HG02943 (cell line): ENCODE measurements around the gene SMOC1.

Source experiments
- ATAC-seq: cut with Tn5 transposase; IDR thresholded peaks from one replicate; pipeline ENCODE4 v1.9.1; 2021; ENCODE audit warnings: mild to moderate bottlenecking, low read depth, moderate library complexity; ENCODE audit not compliant: unreplicated experiment

SMOC1 gene

DNA sequence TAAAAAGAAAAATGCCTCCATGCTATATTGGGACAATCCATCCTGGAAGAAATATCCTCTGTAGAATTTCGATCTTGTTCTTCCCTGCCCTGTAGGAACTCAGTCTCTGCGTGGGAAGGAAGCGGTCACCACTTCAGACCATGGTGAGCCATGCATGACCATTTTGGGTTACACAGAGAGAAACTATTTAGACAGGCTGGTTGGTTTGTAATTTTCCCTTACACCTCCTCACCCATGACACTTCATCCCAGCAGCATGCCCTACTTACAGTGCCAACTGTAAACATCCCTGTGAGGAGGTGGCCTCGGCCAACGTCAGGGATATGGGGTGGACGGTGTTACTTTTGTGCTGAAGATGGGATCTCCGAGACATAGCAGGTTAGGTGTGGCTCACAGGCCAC lies 121.4 kb downstream of the SMOC1 start:
- ATAC-seq = no peak

DNA sequence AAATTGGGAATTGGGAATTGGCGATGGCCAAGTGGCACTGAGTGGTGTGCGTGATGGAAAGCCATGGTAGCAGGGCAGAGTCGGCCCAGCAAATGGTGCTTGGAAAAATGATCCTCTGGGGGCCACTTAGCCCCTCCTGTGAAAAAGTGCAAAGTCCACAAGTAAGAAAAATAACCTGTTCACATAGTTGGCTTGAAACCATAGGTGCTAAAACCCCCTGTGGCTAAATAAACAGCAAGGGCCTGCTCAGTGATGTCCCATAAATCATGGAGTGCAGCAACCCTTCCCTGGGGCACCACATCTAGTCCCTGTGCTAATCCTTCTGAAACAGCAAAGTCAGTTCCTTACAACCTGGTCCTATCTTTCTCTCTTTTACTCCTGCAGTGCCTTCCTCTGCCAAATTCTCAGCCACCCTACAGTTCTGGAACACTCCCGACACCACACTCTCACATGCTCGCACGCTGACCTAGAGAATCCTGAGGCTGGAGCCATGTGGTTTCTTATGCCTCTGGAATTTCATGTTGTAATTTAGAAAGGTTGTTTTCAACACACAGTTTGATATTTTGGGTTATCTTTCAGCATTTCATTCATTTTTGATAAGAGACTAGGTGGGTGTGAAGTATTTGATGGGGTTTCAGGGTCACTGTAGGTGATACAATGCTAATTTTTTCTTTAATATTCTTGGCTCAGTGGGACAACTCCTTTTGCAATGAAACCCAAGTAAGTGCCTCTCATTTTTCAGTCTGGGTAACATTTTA lies 123.6 kb downstream of the SMOC1 start:
- no peak for ATAC-seq

- no peak for ATAC-seq
Observed at GRCh38 chr14:70004791-70005190, 125.6 kb downstream of the SMOC1 start.

DNA sequence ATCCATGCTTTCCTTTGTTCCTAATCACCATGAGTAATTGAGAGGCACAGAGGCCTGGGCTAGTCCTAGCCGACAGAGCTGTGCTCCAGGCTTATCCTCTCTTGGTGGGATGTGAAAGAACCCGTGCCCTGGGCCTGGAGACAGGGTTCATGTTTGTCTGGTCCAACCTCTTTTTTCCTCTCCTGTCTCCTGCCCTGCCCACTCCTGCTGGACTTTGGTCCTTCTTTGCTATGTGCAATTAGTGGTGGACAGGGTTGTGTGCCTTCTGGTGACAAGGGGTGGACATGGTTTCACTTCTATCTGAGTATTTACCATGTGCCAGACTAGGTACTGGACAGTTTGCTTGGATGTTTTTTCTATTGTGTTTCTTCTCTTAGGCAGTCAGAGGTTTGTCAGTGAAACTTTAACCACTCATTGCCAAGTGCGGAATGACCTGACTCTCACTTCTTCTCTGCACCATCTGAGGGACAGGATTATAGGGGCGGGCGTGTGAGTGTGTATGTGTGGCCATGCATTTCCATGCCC lies 126.1 kb downstream of the SMOC1 start:
- no peak for ATAC-seq

DNA sequence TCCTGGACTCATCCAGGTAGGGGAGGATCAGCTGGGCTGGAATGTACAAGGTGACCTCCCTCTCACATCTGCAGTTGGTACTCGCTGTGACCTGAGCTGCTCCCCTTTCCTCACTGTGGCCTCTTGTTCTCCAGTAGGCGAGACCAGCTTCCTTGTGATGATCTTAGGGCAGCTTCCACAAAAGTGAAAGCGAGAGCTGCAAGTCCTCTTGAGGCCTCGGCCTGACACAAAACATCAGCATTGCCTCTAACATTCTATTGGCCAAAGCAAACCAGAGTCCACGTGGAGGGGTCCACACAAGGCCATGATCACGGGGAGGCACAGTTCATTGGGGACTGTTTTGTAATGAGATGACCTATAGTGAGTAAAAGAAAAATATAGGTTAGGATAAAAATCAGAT lies 127.5 kb downstream of the SMOC1 start:
- no peak for ATAC-seq

GRCh38 chr14:70008284-70009262 lies 129.4 kb downstream of the SMOC1 start:
- ATAC-seq = no peak

- ATAC-seq = no peak
Observed at GRCh38 chr14:70009961-70010360, 130.7 kb downstream of the SMOC1 start.

- no peak for ATAC-seq
Observed at GRCh38 chr14:70011098-70011497, 131.9 kb downstream of the SMOC1 start.

DNA sequence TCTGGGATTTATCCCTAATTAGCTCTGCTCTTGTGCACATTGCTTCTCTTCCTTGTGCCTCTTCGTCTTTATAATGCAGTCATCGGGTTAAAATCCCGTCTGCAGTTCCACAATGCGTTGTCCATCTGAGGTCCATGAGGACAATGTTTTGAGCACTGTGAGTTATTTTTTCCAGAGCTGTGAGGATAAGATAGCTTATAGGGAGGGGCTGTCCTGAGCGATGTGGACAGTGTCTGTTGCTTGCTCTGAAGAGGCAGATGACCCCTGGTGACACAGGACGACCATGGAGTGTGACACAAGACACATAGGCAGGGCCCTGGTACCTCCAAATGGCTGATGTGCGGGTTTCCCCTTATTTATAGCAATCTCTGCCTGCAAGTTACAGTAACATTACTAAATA lies 132.5 kb downstream of the SMOC1 start:
- ATAC-seq = no peak

DNA sequence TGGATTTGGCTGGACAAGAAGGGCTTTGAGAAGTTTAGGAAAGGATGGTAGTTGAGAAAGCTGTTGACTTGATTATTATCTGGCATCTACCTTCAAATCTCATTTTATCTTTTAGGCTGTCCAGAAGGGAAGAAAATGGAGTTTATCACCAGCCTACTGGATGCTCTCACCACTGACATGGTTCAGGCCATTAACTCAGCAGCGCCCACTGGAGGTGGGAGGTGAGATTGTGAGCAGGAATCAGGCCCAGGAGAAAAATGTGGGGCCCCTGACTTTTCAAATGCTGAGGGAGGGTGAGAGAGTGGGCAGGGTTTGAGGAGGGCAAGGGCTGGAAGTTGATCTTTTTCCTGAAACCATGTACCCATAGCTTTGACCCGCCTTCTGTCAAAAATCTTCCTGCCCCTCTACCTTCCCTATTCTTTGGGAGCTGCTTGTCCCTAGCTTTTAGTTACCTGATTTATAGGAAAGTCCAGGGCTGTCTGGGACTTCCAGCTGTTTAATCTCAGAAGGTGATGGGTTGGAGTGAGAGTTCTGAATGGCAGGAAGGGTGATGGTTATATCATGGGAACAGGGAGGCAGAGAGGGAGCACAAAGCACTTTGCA lies 134.2 kb downstream of the SMOC1 start:
- ATAC-seq = no peak

DNA sequence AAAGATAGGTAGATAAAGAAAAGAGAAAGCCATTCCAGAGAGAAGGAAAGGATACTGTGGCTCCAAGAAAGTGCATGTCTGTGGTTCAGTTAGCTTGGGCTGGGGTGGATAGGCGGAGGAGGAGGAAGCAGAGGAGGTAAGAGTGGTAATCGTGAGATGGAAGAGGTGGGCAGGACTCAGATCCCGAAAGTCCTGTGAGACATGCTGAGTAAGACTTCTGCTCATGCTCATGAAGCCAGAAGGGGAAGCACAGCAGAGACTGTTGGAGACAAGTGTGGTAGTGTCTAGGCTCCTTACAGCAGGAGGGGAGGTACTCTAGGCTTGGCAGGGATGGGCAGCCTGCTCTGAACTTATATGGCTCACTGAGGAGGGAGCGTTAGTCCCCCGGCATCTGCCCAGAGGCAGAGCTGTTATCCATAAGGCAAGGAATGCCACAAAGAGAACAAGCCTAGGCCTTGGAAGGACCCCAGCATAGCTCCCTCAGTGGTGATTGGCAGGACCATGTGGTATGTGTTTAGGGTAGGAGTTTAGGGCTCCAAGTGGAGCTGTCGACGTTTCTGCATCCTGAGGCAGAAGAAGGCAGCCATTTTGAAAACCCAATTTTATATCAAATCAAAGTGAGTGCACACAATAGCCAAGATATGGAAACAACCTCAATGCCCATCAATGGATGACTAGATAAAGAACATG lies 135.3 kb downstream of the SMOC1 start:
- no peak for ATAC-seq

- ATAC-seq = no peak
Observed at GRCh38 chr14:70018230-70018629, 139.0 kb downstream of the SMOC1 start.

DNA sequence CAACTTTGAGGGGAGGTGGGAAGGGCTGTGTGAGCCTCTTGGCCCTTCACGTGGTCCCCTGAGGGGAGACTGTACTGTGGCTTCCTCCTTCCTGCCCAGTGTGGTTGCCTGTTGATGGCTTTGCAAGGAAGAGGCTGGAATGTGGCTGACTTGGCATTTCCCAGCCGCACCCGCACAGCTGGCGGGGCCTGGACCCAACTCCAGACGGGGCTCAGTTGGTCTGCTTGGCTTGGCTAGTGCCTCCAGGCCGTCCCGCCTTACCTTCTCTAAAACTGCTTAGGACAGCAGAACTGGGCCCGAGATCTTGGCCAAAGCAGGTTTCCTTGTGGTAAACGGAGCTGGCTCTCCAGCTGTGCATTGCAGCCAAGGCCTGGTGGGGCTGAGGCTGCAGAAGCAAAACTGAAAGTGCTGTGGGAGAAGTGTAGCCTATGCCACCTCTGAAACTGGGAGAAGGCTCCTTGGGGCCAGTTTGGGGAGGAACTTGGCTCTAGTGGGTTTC lies 139.5 kb downstream of the SMOC1 start:
- ATAC-seq = no peak

DNA sequence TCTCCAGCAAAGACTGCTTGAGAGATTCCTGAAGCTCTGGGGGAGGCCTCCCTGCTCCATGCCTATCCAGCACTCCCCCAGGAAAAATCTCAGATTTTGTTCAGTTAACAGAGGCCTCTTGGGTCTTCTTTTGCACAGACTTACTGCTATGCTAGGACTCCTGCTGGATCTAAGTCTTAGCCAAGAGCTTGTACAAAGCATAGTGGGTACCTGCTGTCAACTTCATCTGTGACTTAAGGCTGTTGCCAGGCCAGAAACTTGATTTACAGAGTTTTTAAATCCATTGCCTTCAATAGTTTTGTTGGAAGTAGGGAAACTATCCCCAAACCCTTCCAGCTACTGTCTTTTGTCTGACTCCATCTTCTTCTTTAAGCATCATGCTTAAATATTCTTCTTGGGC lies 140.5 kb downstream of the SMOC1 start:
- ATAC-seq = no peak

- ATAC-seq = no peak
Observed at GRCh38 chr14:70020352-70021170, 141.3 kb downstream of the SMOC1 start.

- ATAC-seq = no peak
Observed at GRCh38 chr14:70021548-70022220, 142.5 kb downstream of the SMOC1 start.

- no peak for ATAC-seq
Observed at GRCh38 chr14:70022771-70023445, 143.7 kb downstream of the SMOC1 start.

GRCh38 chr14:70023871-70024270 lies 144.7 kb downstream of the SMOC1 start:
- no peak for ATAC-seq
